ENCODE measurements around the gene RPS21. TPM values are rescaled to one million over a fixed set of nuclear protein-coding genes. Genes with fewer than 3 reads are reported as not detected.
A peak's percentile ranks its signal among the peaks of the same experiment; 100 is the strongest.

RPS21 gene
- total RNA-seq, 1 donor from 2014 or later: 693 TPM

GRCh38 chr20:62390317-62391164 lies 3.6 kb downstream of the RPS21 start:
- DNase-seq (no peak), ATAC-seq (no peak)
- intact Hi-C loops (cut with micrococcal nuclease): no loop called here

GRCh38 chr20:62391165-62392076 lies 4.5 kb downstream of the RPS21 start:
- ATAC-seq (no peak), DNase-seq (no peak)
- intact Hi-C loops (cut with micrococcal nuclease): no loop called here

GRCh38 chr20:62392077-62392418 lies 5.1 kb downstream of the RPS21 start:
- ATAC-seq: no peak
- intact Hi-C loops (cut with micrococcal nuclease): no loop called here

GRCh38 chr20:62392621-62393334 lies 5.9 kb downstream of the RPS21 start:
- ATAC-seq (no peak), DNase-seq (no peak)
- intact Hi-C loops (cut with micrococcal nuclease): no loop called here

More at GRCh38 chr20:62392077-62392418, 5.1 kb downstream of the RPS21 start:
- no peak for DNase-seq

- intact Hi-C loops (cut with micrococcal nuclease): no loop called here
- DNase-seq: no peak
- ATAC-seq: no peak
Measured at GRCh38 chr20:62393335-62393665, 6.4 kb downstream of the RPS21 start.

GRCh38 chr20:62393830-62394229 lies 6.9 kb downstream of the RPS21 start:
- no peak for ATAC-seq
- no peak for DNase-seq
- intact Hi-C loops (cut with micrococcal nuclease): no loop called here

- no peak for ATAC-seq
- DNase-seq: no peak
- intact Hi-C loops (cut with micrococcal nuclease): no loop called here
Measured at GRCh38 chr20:62394248-62395245, 7.6 kb downstream of the RPS21 start.

- DNase-seq: no peak
- ATAC-seq: no peak
- intact Hi-C loops (cut with micrococcal nuclease): no loop called here
Measured at GRCh38 chr20:62395311-62396242, 8.7 kb downstream of the RPS21 start.

GRCh38 chr20:62396367-62397239 lies 9.7 kb downstream of the RPS21 start:
- DNase-seq: no peak
- intact Hi-C loops (cut with micrococcal nuclease): no loop called here
- ATAC-seq: peak; percentile 7

GRCh38 chr20:62398120-62398821 lies 11.4 kb downstream of the RPS21 start:
- intact Hi-C loops (cut with micrococcal nuclease): no loop called here
- no peak for DNase-seq
- no peak for ATAC-seq

GRCh38 chr20:62400021-62400420 lies 13.1 kb downstream of the RPS21 start:
- no peak for ATAC-seq
- intact Hi-C loops (cut with micrococcal nuclease): no loop called here
- DNase-seq: no peak

GRCh38 chr20:62400541-62400940 lies 13.6 kb downstream of the RPS21 start:
- intact Hi-C loops (cut with micrococcal nuclease): no loop called here
- no peak for DNase-seq

GRCh38 chr20:62401331-62401779 lies 14.5 kb downstream of the RPS21 start:
- no peak for ATAC-seq
- no peak for DNase-seq
- intact Hi-C loops (cut with micrococcal nuclease): no loop called here

More at GRCh38 chr20:62400541-62400940, 13.6 kb downstream of the RPS21 start:
- ATAC-seq: no peak

- intact Hi-C loops (cut with micrococcal nuclease): no loop called here
- DNase-seq (no peak), ATAC-seq (no peak)
Measured at GRCh38 chr20:62402456-62403150, 15.7 kb downstream of the RPS21 start.

GRCh38 chr20:62403331-62403730 lies 16.4 kb downstream of the RPS21 start:
- intact Hi-C loops (cut with micrococcal nuclease): no loop called here
- ATAC-seq: no peak
- DNase-seq: no peak

All from left ventricle myocardium superior (tissue), 1 donor.